ENCODE data around the gene GLI2.

GRCh38 chr2:120720231-120720630 is 15.4 kb upstream of the GLI2 start:
- no peak for TF ChIP-seq POLR2A (IDR thresholded peaks at IDR 0.05; ENCODE audit: low read depth, low read length)
- no peak for TF ChIP-seq TAF1 (IDR thresholded peaks at IDR 0.05; ENCODE audit: low read depth, low read length)
- no peak for TF ChIP-seq POLR2AphosphoS5 (IDR thresholded peaks at IDR 0.05; ENCODE audit: low read depth, low read length)
